SK-N-SH treated with all-trans-retinoic acid at 6 μM for 48 hours (cell line): ENCODE data around the gene CST9.

Source experiments
- ARNTL ChIP-seq: fragments of 450-650 bp; formaldehyde crosslinking; IDR thresholded peaks from 2 replicates; pipeline ENCODE4 v1.5.0; 2020; ENCODE audit warnings: low read depth, mild to moderate bottlenecking, moderate library complexity, borderline replicate concordance
- CREB5 ChIP-seq: fragments of 250-450 bp; sonication (Bioruptor Pico); IDR thresholded peaks from 2 replicates; pipeline ENCODE4 v1.5.1; 2020; ENCODE audit warnings: low read depth, mild to moderate bottlenecking, moderate library complexity
- CSDC2 ChIP-seq: fragments of 250-450 bp; sonication (Bioruptor Pico); IDR thresholded peaks from 2 replicates; pipeline ENCODE4 v1.5.0; 2020; ENCODE audit warnings: mild to moderate bottlenecking, moderate library complexity
- ESRRG ChIP-seq: fragments of 250-450 bp; sonication (Bioruptor Pico); IDR thresholded peaks from 2 replicates; pipeline ENCODE4 v1.6.1; 2021; ENCODE audit warnings: mild to moderate bottlenecking
- GLIS3 ChIP-seq: fragments of 250-450 bp; sonication (Bioruptor Pico); IDR thresholded peaks from 2 replicates; pipeline ENCODE4 v1.5.0; 2020; ENCODE audit warnings: mild to moderate bottlenecking, moderate library complexity
- PPARA ChIP-seq: fragments of 250-450 bp; sonication (Bioruptor Pico); IDR thresholded peaks from 2 replicates; pipeline ENCODE4 v1.5.0; 2020; ENCODE audit warnings: mild to moderate bottlenecking, borderline replicate concordance
- RARB ChIP-seq: fragments of 250-450 bp; sonication (Bioruptor Pico); IDR thresholded peaks from 2 replicates; pipeline ENCODE4 v1.8.0; 2021; ENCODE audit warnings: mild to moderate bottlenecking, moderate library complexity
- TCF4 ChIP-seq: fragments of 250-450 bp; sonication (Bioruptor Pico); IDR thresholded peaks from 2 replicates; pipeline ENCODE4 v1.8.0; 2021; ENCODE audit warnings: mild to moderate bottlenecking, moderate library complexity, borderline replicate concordance
- TOX ChIP-seq: fragments of 250-450 bp; sonication (Bioruptor Pico); IDR thresholded peaks from 2 replicates; pipeline ENCODE4 v1.8.0; 2021; ENCODE audit warnings: mild to moderate bottlenecking, moderate library complexity, borderline replicate concordance
- ZFP3 ChIP-seq: fragments of 250-450 bp; sonication (Bioruptor Pico); IDR thresholded peaks from 2 replicates; pipeline ENCODE4 v1.5.0; 2020; ENCODE audit warnings: mild to moderate bottlenecking, moderate library complexity
- ZFP30 ChIP-seq: fragments of 450-650 bp; formaldehyde crosslinking; IDR thresholded peaks from 2 replicates; pipeline ENCODE4 v1.5.0; 2022; ENCODE audit warnings: mild to moderate bottlenecking, moderate library complexity

- TF ChIP-seq ZFP3 (CRISPR knock-in tag), result no peak
- no peak for TF ChIP-seq TCF4 (CRISPR knock-in tag)
- no peak for TF ChIP-seq GLIS3
- TF ChIP-seq PPARA (CRISPR knock-in tag), result no peak
- no peak for TF ChIP-seq ARNTL (CRISPR knock-in tag)
- TF ChIP-seq CREB5 (CRISPR knock-in tag), result no peak
- no peak for TF ChIP-seq ZFP30 (CRISPR knock-in tag)
- no peak for TF ChIP-seq ESRRG (CRISPR knock-in tag)
- no peak for TF ChIP-seq RARB (CRISPR knock-in tag)
- no peak for TF ChIP-seq TOX (CRISPR knock-in tag)
- TF ChIP-seq CSDC2 (CRISPR knock-in tag), result no peak
Observed at GRCh38 chr20:23565503-23566045, 40.1 kb downstream of the CST9 start.
